GM23248 (cell line): Measurements from ENCODE around the gene DUS2. TPM values are rescaled to one million over a fixed set of nuclear protein-coding genes. Genes with fewer than 3 reads are reported as not detected.

Experiments
- DNase-seq: peaks from one replicate; pipeline ENCODE4 v3.0.0-alpha.2; 2015
- H2AFZ ChIP-seq: fragments of 200-600 bp; sonication (generic); 2 replicates; pipeline ENCODE4 v1.6.1; 2016; ENCODE audit warnings: antibody characterized with exemption
- H3F3A ChIP-seq: fragments of 200-600 bp; sonication (generic); 2 replicates; pipeline ENCODE4 v1.6.1; 2016; ENCODE audit warnings: mild to moderate bottlenecking, antibody characterized with exemption, mixed run types; ENCODE audit not compliant: insufficient read depth
- H3K27ac ChIP-seq: fragments of 200-600 bp; sonication (generic); 2 replicates; pipeline ENCODE4 v1.5.1; 2016; ENCODE audit warnings: mild to moderate bottlenecking
- H3K27me3 ChIP-seq: fragments of 200-600 bp; sonication (generic); replicated peaks from 2 replicates; pipeline ENCODE4 v1.6.1; 2016; ENCODE audit warnings: mild to moderate bottlenecking; ENCODE audit not compliant: insufficient read depth
- H3K36me3 ChIP-seq: fragments of 200-600 bp; sonication (generic); 2 replicates; pipeline ENCODE4 v1.6.1; 2016; ENCODE audit warnings: low read depth, mild to moderate bottlenecking
- H3K4me1 ChIP-seq: fragments of 200-600 bp; sonication (generic); 2 replicates; pipeline ENCODE4 v1.6.1; 2016; ENCODE audit warnings: mild to moderate bottlenecking; ENCODE audit not compliant: insufficient read depth
- H3K4me2 ChIP-seq: fragments of 200-600 bp; sonication (generic); one replicate; pipeline ENCODE4 v1.6.1; 2016; ENCODE audit warnings: mild to moderate bottlenecking; ENCODE audit not compliant: unreplicated experiment
- H3K4me3 ChIP-seq: fragments of 200-600 bp; sonication (generic); 2 replicates; pipeline ENCODE4 v1.5.1; 2016; ENCODE audit warnings: mild to moderate bottlenecking
- H3K79me2 ChIP-seq: fragments of 200-600 bp; sonication (generic); 2 replicates; pipeline ENCODE4 v1.6.1; 2016; ENCODE audit warnings: mild to moderate bottlenecking; ENCODE audit not compliant: insufficient read depth
- H3K9ac ChIP-seq: fragments of 200-600 bp; sonication (generic); 2 replicates; pipeline ENCODE4 v1.6.1; 2016; ENCODE audit warnings: mild to moderate bottlenecking
- H3K9me2 ChIP-seq: fragments of 200-600 bp; sonication (generic); 2 replicates; pipeline ENCODE4 v1.6.1; 2016; ENCODE audit warnings: mixed run types, mild to moderate bottlenecking, moderate library complexity; ENCODE audit not compliant: insufficient read depth
- H3K9me3 ChIP-seq: fragments of 200-600 bp; sonication (generic); one replicate; pipeline ENCODE4 v1.6.1; 2017; ENCODE audit warnings: low read depth
- H4K20me1 ChIP-seq: fragments of 200-600 bp; sonication (generic); 2 replicates; pipeline ENCODE4 v1.6.0; 2016; ENCODE audit not compliant: insufficient read depth
- EZH2 ChIP-seq: fragments of 200-600 bp; sonication (generic); IDR thresholded peaks from 2 replicates; pipeline ENCODE4 v1.6.1; 2018; ENCODE audit warnings: antibody characterized with exemption, mild to moderate bottlenecking; ENCODE audit not compliant: insufficient read depth, poor library complexity, severe bottlenecking
- EZH2phosphoT487 ChIP-seq: fragments of 200-600 bp; sonication (generic); IDR thresholded peaks from 2 replicates; pipeline ENCODE4 v1.6.1; 2018; ENCODE audit warnings: antibody characterized with exemption, moderate library complexity, mild to moderate bottlenecking, low read depth; ENCODE audit not compliant: insufficient read depth
- WGBS, 2 experiments: methylation state at CpG; one replicate each; pipeline ENCODE4 v1.1.6; 2015 to 2017; ENCODE audit warnings: low lambda C conversion rate in 2 of 2, low coverage in 1 of 2; ENCODE audit errors: missing lambda C conversion rate in 2 of 2; 5-methylcytosine and 5-hydroxymethylcytosine counted together
- in situ Hi-C: fragments of 300-500 bp; cut with MboI; formaldehyde crosslinking; loops from 2 replicates; pipeline ENCODE4 v1.15.0; 2020
- polyA plus RNA-seq: library from polyadenylated mRNA; unstranded; fragments of >200 nt; fragmentation: Nextera tagmentation; extraction: Ambion mirVana; gene quantifications from 2 replicates; pipeline ENCODE4 v1.2.1, GENCODE V29; 2016
- total RNA-seq: library from RNA; depleted of rRNA; stranded (reverse); fragments of >200 nt; shearing (Covaris generic); gene quantifications from 2 replicates; pipeline ENCODE4 v1.2.3, GENCODE V29; 2014

DUS2 gene
- total and polyA plus RNA-seq, 2 experiments from 2014 or later, result 14.0 to 18.4 TPM

DNA sequence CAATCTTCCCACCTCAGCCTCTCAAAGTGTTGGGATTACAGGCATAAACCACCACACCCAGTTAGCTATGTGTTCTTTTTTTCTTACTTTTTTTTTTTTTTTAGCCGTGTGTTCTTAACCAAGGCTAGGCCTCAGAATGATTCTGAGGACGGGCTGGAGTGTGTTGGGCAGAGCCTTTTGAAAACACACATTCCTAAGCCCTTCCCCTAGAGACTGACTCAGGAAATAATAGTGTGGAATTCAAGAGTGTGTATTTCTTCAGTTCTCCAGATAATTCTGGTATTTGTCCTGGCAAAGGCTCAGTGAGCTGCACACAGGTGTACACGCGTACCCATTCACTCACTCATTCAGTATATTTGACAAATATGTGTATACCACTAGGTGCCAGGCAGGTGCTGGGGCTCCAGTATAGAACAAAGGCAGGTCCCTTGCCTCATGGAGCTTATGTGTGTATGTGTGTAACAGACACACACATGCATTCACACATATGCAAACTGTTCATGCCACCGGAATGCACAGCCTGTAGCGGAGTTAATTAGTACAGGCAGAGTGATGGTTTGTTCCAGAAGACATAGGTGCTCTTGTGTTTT lies 42.7 kb downstream of the DUS2 start:
- H3K36me3 ChIP-seq, result peaks cover 7% of the 10 kb centered on the region; the same call in 1 of the 2 replicates
- no peak overlapping the region for H3K4me3 ChIP-seq
- WGBS, 2 experiments, result 70 to 74% methylated on average over 6 of the region's 6 CpGs
- DNase-seq, result peak; percentile 78
- peaks cover 32% of the 10 kb centered on the region for H3F3A ChIP-seq
- no peak overlapping the region for H2AFZ ChIP-seq
- H3K9me2 ChIP-seq, result no peaks in the 10 kb centered on the region
- no peaks in the 10 kb centered on the region for H3K79me2 ChIP-seq
- in situ Hi-C loops, result no loop called here
- peak overlapping the region; percentile 59 for H3K27ac ChIP-seq
- no peaks in the 10 kb centered on the region for H3K9me3 ChIP-seq
- no peaks in the 10 kb centered on the region for H4K20me1 ChIP-seq
- no peaks in the 10 kb centered on the region for H3K27me3 ChIP-seq
- H3K9ac ChIP-seq, result peak overlapping the region; percentile 47
- H3K4me1 ChIP-seq, result peaks cover 19% of the 10 kb centered on the region
- TF ChIP-seq EZH2phosphoT487 (no peak), EZH2 (no peak)
- H3K4me2 ChIP-seq, result peak overlapping the region; percentile 26

DNA sequence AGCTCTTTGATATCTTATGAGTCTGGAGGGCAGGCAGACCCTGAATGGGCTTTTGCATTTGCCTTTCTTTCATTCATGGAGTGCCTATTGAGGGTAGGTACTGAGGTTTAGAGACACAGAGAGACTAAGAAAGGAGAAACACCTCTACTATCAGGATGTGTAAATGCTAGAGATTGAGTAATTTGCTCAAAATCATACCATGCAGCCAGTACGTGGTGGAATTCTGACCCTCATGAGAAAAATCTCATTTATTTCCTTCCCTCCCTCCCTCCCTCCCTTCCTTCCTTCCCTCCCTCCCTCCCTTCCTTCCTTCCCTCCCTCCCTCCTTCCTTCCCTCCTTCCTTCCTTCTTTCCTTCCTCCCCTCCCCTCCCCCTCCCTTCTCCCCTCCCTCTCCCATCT lies 43.7 kb downstream of the DUS2 start:
- peaks cover 20% of the 10 kb centered on the region for H3K4me1 ChIP-seq
- no peak overlapping the region for H3K4me2 ChIP-seq
- H3K4me3 ChIP-seq, result no peak overlapping the region
- H2AFZ ChIP-seq, result no peak overlapping the region
- H3K9me2 ChIP-seq, result no peaks in the 10 kb centered on the region
- no peaks in the 10 kb centered on the region for H3K27me3 ChIP-seq
- H4K20me1 ChIP-seq, result no peaks in the 10 kb centered on the region
- DNase-seq, result no peak
- no peak overlapping the region for H3K27ac ChIP-seq
- no peak for TF ChIP-seq EZH2
- no peak for TF ChIP-seq EZH2phosphoT487
- H3K9me3 ChIP-seq, result no peaks in the 10 kb centered on the region
- in situ Hi-C loops, result no loop called here
- 29 to 48% methylated on average over 1 of the region's 1 CpG for WGBS, 2 experiments
- H3K79me2 ChIP-seq, result no peaks in the 10 kb centered on the region
- H3F3A ChIP-seq, result peaks cover 32% of the 10 kb centered on the region
- no peak overlapping the region for H3K9ac ChIP-seq
- H3K36me3 ChIP-seq, result peaks cover under 1% of the 10 kb centered on the region; the same call in 1 of the 2 replicates

DNA sequence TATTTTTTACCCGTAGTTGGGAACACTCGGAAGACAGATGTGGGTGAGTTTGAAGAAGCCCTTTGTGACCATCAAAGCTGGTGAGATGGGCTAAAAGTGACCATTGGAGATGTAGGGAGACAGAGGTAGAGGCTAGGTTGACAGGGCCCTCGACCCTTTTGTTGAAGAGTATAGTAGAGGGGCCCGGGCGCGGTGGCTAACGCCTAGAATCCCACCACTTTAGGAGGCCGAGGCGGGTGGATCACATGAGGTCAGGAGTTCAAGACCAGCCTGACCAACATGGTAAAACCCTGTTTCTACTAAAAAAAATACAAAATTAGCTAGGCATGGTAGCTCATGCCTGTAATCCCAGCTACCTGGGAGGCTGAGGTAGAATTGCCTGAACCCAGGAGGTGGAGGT lies 45.8 kb downstream of the DUS2 start:
- Histone ChIP-seq H3F3A (peaks cover 25% of the 10 kb centered on the region), H3K4me3 (no peak overlapping the region), H3K9me3 (no peaks in the 10 kb centered on the region), H3K4me2 (no peak overlapping the region), H4K20me1 (no peaks in the 10 kb centered on the region), H3K4me1 (peaks cover 22% of the 10 kb centered on the region), H3K79me2 (no peaks in the 10 kb centered on the region), H2AFZ (no peak overlapping the region), H3K36me3 (no peaks in the 10 kb centered on the region), H3K9me2 (no peaks in the 10 kb centered on the region), H3K27me3 (no peaks in the 10 kb centered on the region), H3K27ac (no peak overlapping the region), H3K9ac (no peak overlapping the region)
- WGBS, 2 experiments, result 92 to 97% methylated on average over 9 of the region's 9 CpGs
- TF ChIP-seq EZH2, result no peak
- no peak for TF ChIP-seq EZH2phosphoT487
- DNase-seq, result no peak
- in situ Hi-C loops, result no loop called here

DNA sequence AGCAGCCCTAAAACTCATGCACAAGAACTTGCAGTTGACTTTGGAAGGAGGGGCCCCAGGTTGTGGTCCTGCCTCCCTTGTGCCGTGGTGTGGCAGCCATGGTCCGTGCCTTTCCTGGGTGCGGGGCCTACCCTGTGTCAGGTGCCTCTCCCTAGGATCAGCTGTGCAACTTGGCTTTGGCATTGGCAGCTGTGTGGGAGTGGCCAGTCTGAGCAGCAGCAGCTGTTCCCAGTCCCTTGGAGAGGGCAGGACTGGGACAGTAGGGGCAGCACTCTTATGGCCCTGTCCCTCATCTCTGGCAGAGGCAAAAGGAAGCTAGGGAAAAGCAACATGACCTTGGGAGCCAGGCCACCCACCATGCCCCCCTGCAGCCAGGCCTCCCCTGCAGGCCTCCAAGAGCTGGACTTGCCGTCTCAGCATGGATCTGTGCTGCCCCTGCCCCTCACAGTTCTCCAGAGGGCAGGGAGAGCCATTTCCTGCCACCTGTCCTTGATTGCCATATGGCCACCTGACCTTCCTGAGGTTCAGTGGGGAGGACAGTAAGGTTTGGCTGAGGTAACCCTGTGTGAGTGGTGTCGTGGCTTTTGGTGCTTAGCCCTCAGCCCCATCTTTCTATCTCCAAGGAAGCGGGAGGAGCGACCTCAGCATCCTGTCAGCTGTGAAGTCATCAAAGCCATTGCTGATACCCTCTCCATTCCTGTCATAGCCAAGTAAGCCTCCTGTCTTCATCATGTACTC lies 46.6 kb downstream of the DUS2 start:
- in situ Hi-C loops, result no loop called here
- peaks cover 14% of the 10 kb centered on the region for H3K4me1 ChIP-seq
- H2AFZ ChIP-seq, result no peak overlapping the region
- no peaks in the 10 kb centered on the region for H3K9me3 ChIP-seq
- no peaks in the 10 kb centered on the region for H3K36me3 ChIP-seq
- no peak overlapping the region for H3K27ac ChIP-seq
- 98 to 100% methylated on average over 7 of the region's 7 CpGs for WGBS, 2 experiments
- no peaks in the 10 kb centered on the region for H4K20me1 ChIP-seq
- peaks cover 18% of the 10 kb centered on the region; the same call in 1 of the 2 replicates for H3F3A ChIP-seq
- H3K27me3 ChIP-seq, result no peaks in the 10 kb centered on the region
- no peak overlapping the region for H3K9ac ChIP-seq
- H3K4me3 ChIP-seq, result no peak overlapping the region
- no peak overlapping the region for H3K4me2 ChIP-seq
- DNase-seq, result no peak
- no peaks in the 10 kb centered on the region for H3K9me2 ChIP-seq
- H3K79me2 ChIP-seq, result no peaks in the 10 kb centered on the region
- TF ChIP-seq EZH2, result no peak
- TF ChIP-seq EZH2phosphoT487, result no peak
